Posterior cingulate gyrus (tissue), 11 donors: ENCODE measurements around the gene HTRA2.

Experiments used
- DNase-seq, 10 donors: peaks; one replicate each; pipeline versions ENCODE4 v3.0.0 to v3.0.0-alpha.2; 2020 to 2021; ENCODE audit warnings: mixed read lengths in 3 of 10
- intact Hi-C: fragments of 100-400 bp; cut with DNase I; formaldehyde crosslinking; loops from one replicate; pipeline ENCODE4 v1.15.1; 2023

Gene HTRA2

DNA sequence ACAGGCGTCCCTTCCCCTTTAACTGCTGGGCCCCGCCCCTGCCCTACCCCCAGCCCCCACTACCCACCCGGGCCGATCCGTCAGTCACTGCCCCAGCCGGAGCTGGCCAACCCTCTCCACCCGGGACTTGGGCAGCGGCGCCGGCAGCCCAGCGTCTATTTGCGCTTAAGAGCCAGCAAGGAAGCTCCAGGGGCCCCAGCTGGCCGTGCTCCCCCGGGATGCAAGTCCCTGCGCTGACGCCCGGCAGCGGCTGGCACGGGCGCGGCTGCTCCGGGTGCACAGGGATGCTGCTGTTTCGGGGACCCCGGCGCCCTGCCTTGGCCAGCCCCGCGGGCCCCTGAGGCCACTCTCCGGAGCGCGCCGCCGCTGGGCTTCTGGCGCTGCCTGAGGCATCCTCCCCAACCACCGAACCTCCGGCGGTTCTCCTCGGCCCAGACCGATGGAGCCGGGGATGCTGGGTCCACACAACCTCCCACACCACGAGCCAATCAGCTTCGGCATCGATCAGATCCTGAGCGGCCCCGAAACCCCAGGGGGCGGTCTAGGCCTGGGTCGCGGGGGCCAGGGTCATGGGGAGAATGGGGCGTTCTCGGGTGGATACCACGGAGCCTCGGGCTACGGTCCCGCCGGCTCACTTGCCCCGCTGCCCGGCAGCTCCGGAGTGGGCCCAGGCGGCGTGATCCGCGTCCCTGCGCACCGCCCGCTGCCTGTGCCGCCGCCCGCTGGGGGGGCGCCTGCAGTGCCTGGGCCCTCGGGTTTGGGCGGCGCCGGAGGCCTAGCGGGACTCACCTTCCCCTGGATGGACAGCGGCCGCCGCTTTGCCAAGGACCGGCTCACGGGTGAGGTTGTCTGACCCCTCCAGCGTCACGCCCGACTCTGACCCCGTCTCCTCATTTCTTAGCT, 15.1 kb upstream of the HTRA2 start, which contains the start of gene TLX2:
Gene TLX2 (plus strand): TSS at position 83 of the 903 bp plus-strand sequence. CDS start 357 bp downstream, at position 440.
- peak in 1 of 10 donors; percentile 73 for DNase-seq
- intact Hi-C loops, result no loop called here

DNA sequence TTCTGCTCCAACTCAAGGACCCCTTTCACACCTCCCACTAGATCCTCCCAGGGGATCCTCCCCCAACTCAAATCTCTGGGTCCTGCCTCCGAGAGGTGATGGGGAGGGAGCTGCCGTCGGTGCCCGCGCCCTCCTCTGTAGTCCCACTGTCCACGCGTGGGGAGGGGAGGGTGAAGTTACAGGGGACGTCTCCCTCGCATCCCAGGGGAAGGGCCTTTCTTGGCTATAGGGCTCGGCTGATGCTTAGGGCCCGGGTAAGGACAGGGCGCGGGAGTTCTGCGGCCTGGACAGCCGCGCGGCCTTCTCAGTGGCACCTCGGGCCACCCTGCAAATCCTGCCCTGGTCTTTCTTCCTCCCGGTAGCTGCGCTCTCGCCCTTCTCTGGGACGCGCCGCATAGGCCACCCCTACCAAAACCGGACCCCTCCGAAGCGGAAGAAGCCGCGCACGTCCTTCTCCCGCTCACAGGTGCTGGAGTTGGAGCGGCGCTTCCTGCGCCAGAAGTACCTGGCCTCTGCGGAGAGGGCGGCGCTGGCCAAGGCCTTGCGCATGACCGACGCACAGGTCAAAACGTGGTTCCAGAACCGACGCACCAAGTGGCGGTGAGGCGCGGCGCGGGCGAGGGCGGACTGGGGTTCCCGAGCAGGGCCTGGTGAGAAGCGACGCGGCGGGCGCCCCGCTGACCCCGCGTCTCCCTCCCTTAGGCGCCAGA, 14.3 kb upstream of the HTRA2 start:
- intact Hi-C loops, result no loop called here
- DNase-seq, result peak in 2 of 10 donors; percentile 53 to 59

DNA sequence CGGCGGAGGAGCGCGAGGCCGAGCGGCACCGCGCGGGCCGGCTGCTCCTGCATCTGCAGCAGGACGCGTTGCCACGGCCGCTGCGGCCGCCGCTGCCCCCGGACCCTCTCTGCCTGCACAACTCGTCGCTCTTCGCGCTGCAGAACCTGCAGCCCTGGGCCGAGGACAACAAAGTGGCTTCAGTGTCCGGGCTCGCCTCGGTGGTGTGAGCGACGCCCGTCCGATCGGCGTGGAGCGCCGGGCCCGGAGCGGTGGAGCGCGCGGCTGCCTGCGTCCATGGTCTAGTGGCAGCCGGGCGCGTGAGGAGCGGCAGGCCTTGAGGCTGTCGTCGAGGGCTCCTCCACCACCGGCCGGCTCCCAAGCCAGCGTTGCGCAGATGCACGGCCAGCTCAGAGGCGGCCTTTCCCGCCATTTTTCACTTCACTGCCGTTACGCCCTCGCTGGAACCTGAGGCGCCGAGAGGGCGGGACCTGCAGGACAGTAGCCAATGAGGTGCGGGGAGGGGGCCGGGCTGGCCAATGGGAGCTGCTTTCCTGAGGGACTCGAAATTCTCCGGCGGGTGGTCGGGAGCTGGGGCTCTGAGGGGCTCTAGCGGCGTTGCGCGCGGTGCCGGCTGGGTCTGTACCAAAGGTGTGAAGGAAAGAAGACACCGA, 13.6 kb upstream of the HTRA2 start:
- peak in 6 of 10 donors; percentile 27 to 92 (median 68) for DNase-seq
- intact Hi-C loops, result no loop called here

DNA sequence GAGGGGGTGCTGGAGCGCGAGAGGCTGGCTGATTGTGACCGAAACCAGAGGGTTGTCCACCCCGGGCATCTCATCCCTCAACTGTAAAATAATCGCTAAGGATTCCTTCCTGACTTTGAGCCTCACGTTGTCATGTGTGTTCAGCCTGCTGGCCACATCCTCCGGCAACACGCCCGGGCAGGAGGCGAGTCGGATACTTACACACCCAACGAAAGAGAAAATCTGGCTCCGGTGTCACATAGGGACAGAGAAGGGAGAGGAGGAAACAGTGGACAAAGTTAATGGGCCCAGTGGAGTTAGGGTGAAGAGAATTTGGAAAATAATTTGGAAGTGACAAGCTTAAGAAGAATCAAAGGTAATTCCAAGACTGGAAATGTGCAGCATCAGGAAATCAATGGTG, 13.1 kb upstream of the HTRA2 start:
- intact Hi-C loops, result no loop called here
- DNase-seq, result no peak

DNA sequence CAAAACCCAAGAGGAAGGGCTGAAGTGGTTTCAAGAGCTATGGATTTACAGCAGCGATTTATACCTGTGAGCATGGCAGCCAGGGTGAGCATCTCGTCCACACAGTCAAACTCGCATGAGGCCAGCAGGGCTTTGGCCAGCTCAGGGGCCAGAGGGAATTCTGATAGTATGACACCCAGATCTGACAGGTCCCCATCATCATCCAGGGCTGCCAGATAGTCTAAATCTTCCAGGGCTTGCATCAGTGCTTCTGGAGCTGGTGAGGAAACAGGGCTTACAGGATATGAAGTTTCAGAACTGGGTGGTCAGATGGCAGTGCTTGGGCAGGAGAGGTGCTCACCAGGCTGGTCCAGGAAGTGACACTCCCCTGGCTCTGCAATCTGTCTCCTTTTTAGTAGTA, 7.2 kb upstream of the HTRA2 start:
- intact Hi-C loops, result no loop called here
- DNase-seq, result no peak

DNA sequence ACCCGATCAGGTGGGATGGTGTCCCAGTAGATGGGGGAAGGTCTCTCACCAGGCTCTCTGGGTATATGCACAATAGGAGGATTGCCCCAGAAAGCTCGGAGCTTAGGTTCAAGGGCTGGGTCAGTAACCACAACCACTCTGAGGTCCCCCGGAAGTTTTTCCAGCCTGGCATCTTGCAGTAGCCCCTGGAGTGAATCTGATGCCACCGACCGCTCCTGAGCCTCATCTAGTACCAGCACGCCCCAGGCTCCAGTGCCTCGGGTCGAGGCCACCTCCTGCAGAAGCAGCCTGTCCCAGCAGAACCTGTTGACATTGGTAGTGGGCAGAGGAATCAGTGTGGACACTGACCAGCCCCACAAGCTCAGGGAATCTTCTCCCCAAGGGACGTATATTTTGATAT, 5.7 kb upstream of the HTRA2 start:
- intact Hi-C loops, result no loop called here
- no peak for DNase-seq

DNA sequence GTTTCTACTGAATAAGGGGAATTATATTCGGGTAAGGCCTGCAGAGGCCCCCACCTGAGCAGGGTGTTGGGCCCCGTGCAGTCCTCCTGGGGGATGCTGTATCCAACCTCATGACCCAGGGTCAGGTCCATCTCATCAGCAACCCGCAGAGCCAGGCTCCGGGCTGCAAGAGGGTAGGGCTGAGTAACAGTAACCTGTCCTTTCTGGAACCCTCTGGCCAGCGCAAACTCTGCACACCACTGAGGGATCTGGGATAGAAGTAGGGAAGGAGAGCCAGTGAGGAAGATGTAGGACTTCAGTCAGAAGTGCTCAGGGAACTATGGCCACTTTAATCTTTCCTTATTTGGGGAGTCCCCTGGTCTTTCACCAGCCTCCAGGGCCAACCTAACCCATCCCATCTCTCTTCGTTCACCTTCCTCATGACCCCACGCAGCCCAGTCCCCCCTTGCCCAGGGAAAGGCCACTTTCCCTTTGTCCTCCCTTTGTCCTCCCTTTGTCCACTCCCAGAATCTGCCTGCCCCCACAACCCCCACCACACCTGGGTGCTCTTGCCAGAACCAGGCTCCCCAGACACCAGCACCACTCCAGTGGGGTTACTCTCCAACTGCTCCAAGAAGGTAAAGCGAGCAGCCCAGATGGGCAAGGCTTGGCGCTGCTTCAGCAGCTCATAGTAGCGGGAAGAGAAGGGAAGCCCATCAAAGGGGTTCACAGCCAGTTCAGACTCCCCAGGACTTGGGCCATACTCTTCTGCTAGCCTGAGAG, 4.6 kb upstream of the HTRA2 start:
- intact Hi-C loops, result no loop called here
- peak in 1 of 10 donors; percentile 51 for DNase-seq

DNA sequence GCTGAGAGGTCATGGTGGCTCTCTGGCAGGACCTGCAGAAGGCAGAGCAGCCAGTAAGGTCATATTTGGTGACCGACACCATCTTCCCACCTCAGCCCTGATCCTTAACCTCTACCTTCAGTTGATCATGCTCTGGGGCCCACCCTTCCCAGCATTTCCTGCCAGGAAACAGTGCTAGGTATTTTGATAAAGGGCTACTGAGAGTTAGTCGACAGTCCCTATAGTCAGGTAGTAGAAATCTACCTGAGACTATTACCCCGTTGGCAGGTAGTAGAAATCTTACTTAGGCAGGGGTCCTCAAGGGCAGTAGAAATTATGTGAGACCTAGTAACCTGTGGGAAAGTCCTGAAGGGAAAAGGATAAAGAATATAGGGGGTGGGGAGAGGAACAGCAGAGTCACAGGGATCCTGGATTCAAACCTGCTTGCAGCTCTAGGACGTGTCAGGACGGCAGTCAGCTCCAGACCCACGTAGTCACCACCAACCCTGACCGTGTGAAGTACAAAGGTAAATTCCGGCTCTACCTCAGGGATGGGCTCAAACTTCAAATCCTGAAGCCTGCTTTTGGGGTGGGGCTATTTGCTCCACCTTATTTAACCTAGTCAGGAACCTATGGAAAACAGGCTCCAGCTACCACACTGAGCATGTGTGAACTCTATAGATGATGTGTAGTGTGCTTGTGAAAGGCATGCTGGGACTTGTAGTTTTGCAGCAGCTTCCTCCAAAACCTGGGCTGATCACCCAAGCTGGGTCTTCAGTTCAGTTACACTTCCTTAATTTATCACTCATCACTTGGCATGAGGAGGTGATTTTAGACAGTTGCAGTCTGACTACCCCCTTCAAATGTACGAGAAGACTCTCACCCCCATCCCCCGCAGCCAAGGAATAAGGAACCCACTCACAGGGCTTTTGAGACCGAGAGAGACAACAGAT, 3.8 kb upstream of the HTRA2 start, which contains the start of gene DQX1:
Gene DQX1 (minus strand): TSS at position 515 of the 932 bp plus-strand sequence. CDS start 502 bp downstream, at position 13.
- intact Hi-C loops, result no loop called here
- DNase-seq, result peak in 1 of 10 donors; percentile 79

DNA sequence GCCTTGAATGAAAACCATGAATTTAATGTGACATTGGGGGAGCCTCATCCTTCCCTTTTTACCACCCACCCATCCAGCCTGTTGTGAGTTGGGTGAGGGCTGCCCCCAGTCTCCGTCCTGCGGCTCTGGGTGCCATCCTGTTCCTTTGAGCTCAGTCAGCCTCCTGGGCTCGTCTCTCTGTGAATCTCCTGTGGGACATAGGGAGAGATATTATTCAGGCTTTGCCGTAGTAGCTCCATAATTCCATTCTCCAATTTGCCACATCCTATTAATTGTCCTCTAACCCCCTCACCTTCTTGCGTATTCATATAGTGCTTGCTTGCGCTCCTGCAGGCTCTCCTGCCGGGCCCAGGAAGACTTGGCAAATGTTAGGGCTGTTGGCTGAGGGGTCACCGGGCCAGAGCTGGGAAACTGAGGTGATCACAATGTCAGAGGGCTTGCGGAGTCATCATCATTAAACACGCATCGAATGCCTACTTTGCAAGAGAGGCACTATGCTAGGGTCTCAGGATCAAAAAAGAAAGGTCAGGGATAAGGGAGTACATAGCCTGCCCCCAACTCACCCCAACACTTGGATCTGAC, 3.0 kb upstream of the HTRA2 start:
- intact Hi-C loops, result no loop called here
- DNase-seq, result no peak

DNA sequence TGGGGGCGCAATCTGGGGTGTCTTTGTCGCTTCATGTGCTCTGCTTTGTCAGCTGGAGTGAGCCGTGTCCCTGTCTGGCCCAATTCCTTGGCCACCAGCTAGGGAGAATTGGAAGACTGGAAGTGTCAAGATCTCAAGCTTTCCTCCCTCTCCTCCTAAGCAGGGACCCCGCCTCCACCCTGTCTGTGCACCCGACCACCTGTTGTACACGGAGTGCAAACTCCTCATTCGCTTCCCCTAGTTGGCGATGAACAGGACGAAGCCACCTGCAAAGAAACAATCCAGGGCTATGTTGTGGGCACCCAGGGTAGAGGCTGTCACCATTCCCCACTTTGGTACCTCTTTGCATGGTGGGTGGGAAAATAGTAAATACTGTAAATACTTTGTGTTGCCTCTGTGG, 2.0 kb upstream of the HTRA2 start:
- no peak for DNase-seq
- intact Hi-C loops, result loop anchor here (2.0 kb wide), 1 partner anchor 59 kb away; no protein-coding TSS in a partner anchor

DNA sequence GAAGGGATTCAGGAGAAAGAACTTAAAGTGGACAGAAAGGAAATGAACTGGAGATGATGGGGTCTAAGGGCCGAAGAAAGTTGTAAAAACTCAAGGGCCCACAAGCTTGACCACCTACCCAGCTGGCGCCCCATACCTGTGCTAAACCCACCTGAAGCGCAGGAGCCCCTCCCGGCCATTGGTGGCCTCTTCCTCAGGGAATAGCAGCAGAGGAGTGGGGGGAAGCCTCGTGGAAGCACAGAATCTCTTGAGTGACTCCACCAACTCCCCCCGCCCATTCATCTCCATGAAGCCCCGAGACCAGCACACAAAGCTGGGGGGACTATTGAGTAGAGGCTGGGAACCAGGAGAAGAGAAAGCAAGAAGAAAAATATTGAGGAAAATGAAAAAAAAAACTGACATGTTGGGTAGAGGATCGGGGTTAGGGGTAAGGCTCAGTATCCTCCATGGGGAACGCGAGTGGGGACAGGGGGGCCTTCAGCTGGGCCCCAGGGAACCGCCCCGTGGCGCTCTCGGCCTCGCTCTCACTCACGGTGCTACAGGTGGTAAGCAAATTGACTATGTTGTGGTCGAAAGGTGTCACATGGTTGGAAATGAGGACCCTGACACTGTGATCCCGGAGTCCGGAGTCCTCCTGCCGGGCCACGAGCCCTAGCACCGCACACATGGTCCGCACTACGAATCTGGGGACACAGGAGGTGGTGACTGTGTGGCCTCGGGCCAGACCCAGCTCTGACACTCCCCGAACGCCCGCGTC, 955 bp upstream of the HTRA2 start:
- peak in 1 of 10 donors; percentile 81 for DNase-seq
- intact Hi-C loops, result loop anchor here (1.0 to 2.0 kb wide), 3 partner anchors 20 to 58 kb away; partner anchors contain the start of gene TTC31

DNA sequence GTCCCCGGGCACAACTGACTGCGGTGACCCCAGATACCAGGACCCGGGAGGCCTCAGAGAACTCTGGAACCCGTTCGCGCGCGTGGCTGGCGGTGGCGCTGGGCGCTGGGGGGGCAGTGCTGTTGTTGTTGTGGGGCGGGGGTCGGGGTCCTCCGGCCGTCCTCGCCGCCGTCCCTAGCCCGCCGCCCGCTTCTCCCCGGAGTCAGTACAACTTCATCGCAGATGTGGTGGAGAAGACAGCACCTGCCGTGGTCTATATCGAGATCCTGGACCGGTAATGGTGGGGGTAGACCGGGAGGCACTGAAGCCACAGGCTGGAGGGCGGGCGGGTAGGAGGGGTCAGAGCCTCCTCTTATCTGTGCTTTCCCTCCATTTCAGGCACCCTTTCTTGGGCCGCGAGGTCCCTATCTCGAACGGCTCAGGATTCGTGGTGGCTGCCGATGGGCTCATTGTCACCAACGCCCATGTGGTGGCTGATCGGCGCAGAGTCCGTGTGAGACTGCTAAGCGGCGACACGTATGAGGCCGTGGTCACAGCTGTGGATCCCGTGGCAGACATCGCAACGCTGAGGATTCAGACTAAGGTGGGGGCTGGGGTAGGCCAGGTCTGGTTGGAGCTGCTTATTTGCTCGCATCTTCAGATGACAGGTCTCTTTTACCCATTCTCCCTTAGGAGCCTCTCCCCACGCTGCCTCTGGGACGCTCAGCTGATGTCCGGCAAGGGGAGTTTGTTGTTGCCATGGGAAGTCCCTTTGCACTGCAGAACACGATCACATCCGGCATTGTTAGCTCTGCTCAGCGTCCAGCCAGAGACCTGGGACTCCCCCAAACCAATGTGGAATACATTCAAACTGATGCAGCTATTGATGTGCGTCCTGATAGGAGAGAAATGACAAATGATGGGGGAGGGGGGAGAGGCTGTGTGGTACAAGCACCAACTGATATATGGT, 780 bp downstream of the HTRA2 start:
- DNase-seq, result peak in 8 of 10 donors; percentile 33 to 93 (median 51)
- intact Hi-C loops, result loop anchor here (10.0 kb wide), 1 partner anchor 124 kb away; the partner anchor contains the start of gene SEMA4F

DNA sequence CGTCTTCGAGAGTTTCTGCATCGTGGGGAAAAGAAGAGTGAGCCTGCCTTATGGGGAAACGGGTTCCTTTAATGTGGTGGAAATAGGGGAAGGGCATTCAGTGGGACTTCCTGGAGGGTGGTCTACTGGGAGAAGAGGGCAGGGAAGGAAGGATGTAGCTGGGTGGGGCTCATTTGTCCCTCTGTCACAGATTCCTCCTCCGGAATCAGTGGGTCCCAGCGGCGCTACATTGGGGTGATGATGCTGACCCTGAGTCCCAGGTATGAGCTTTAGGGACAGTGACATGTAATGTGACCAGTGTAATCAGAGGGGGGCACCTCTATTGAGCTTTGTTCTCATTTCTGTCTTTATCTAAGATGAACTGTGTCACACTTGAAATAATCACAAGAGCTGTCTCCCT, 1.9 kb downstream of the HTRA2 start:
- intact Hi-C loops, result loop anchor here (10.0 kb wide), 1 partner anchor 123 kb away; the partner anchor contains the start of gene SEMA4F
- DNase-seq, result peak in 1 of 10 donors; percentile 40

DNA sequence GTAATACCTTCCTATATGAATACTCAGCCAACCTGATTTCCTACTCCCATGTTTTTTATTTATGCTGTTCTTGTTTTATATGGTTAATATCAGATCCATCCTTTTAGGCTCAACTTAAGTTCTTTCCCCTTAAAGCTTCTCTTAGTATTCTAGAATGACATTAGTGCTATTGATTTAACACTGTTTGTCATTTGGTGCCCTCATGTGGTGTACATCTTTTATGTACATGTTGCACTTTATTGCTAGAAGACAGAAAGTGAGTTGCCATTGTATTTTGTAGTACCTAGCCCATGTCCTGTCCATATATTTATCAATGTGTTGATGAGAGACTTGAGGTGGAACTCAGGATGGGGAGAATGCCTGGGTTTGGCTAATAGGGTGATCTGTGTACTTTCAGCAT, 2.5 kb downstream of the HTRA2 start:
- intact Hi-C loops, result loop anchor here (10.0 kb wide), 1 partner anchor 123 kb away; the partner anchor contains the start of gene SEMA4F
- DNase-seq, result no peak

DNA sequence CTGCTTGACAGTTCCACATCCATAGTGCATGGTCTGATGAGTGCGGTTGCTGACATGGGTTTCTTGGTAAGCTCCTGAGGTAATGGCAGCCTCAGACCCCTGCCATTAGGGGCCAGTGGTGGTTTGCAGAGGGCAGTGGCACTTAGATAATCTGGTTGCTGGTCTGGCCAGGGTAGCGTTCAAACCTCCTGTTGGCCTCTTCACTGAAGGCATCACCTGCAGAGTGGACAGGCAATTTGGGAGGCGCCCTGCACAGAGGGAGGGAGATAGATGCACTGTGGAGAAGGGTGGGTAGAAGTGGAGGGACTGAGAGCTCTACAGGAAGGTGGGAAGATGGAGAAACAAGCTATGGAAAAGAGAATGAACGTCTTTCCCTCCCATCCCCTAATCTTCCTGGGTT, 3.7 kb downstream of the HTRA2 start:
- peak in 1 of 10 donors; percentile 51 for DNase-seq
- intact Hi-C loops, result loop anchor here (10.0 kb wide), 1 partner anchor 121 kb away; the partner anchor contains the start of gene SEMA4F

DNA sequence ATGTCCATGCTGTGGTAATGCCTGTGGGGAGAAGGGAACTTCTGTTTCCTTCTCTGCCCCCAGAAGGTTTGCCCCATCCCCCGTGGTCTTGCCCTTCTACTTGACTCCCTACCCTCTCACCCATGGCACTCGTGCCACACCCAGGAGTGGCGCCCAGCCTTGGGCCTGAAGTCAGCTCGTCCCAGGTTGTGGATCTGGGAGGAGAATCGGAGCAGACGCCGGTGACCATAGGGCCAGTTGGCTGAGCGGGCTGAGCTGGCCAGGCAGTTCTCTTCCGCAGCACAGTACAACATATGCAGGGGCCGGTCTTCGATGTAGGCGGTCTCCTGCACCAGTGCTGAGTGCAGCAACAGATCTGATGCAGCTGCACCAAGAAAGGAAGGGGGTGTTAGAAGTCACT, 4.7 kb downstream of the HTRA2 start:
- intact Hi-C loops, result loop anchor here (10.0 kb wide), 1 partner anchor 120 kb away; the partner anchor contains the start of gene SEMA4F
- DNase-seq, result peak in 1 of 10 donors; percentile 63
